Hepatocyte (in vitro differentiated cells): ENCODE results near the gene PLPP4. TPM values are rescaled to one million over a fixed set of nuclear protein-coding genes. Genes with fewer than 3 reads are reported as not detected.

Experiments
- DNase-seq: peaks from one replicate; pipeline ENCODE4 v3.0.0-alpha.2; 2016; ENCODE audit warnings: low spot score
- H2AFZ ChIP-seq: fragments of 200-600 bp; sonication (generic); 2 replicates; pipeline ENCODE4 v1.6.0; 2016; ENCODE audit warnings: antibody characterized with exemption, mild to moderate bottlenecking
- H3K27ac ChIP-seq: fragments of 200-600 bp; sonication (generic); 2 replicates; pipeline ENCODE4 v1.5.1; 2016; ENCODE audit warnings: mild to moderate bottlenecking
- H3K27me3 ChIP-seq: fragments of 200-600 bp; sonication (generic); 2 replicates; pipeline ENCODE4 v1.6.1; 2016
- H3K36me3 ChIP-seq: fragments of 200-600 bp; sonication (generic); replicated peaks from 2 replicates; pipeline ENCODE4 v1.5.1; 2016; ENCODE audit warnings: low read depth; ENCODE audit not compliant: insufficient read depth
- H3K4me1 ChIP-seq: fragments of 200-600 bp; sonication (generic); 2 replicates; pipeline ENCODE4 v1.5.1; 2016; ENCODE audit warnings: mild to moderate bottlenecking, moderate library complexity; ENCODE audit not compliant: insufficient read depth
- H3K4me2 ChIP-seq: fragments of 200-600 bp; sonication (generic); 2 replicates; pipeline ENCODE4 v1.6.0; 2016
- H3K4me3 ChIP-seq: fragments of 200-600 bp; sonication (generic); 2 replicates; pipeline ENCODE4 v1.5.1; 2016; ENCODE audit warnings: mild to moderate bottlenecking
- H3K79me2 ChIP-seq: fragments of 200-600 bp; sonication (generic); 2 replicates; pipeline ENCODE4 v1.6.0; 2017; ENCODE audit warnings: mild to moderate bottlenecking
- H3K9me2 ChIP-seq: fragments of 200-600 bp; sonication (generic); replicated peaks from 2 replicates; pipeline ENCODE4 v1.6.0; 2017; ENCODE audit warnings: mild to moderate bottlenecking; ENCODE audit not compliant: insufficient read depth
- H3K9me3 ChIP-seq: fragments of 200-600 bp; sonication (generic); 2 replicates; pipeline ENCODE4 v1.5.1; 2016; ENCODE audit warnings: low read depth, mild to moderate bottlenecking
- H4K20me1 ChIP-seq: fragments of 200-600 bp; sonication (generic); 2 replicates; pipeline ENCODE4 v1.6.0; 2016; ENCODE audit warnings: mild to moderate bottlenecking; ENCODE audit not compliant: insufficient read depth, poor library complexity, severe bottlenecking
- CTCF ChIP-seq: fragments of 200-600 bp; sonication (generic); IDR thresholded peaks from 2 replicates; pipeline ENCODE4 v1.5.1; 2016; ENCODE audit warnings: antibody characterized with exemption, mild to moderate bottlenecking; ENCODE audit not compliant: poor library complexity
- EZH2 ChIP-seq: fragments of 200-600 bp; sonication (generic); IDR thresholded peaks from 2 replicates; pipeline ENCODE4 v1.6.1; 2016; ENCODE audit warnings: antibody characterized with exemption, mild to moderate bottlenecking, borderline replicate concordance
- EZH2phosphoT487 ChIP-seq: fragments of 200-600 bp; sonication (generic); IDR thresholded peaks from one replicate; pipeline ENCODE4 v1.6.1; 2018; ENCODE audit warnings: antibody characterized with exemption, mild to moderate bottlenecking, low read depth, moderate library complexity; ENCODE audit not compliant: unreplicated experiment, severe bottlenecking
- WGBS: methylation state at CpG from one replicate; pipeline ENCODE4 v1.1.6; 2016; ENCODE audit warnings: low lambda C conversion rate; ENCODE audit errors: missing lambda C conversion rate; 5-methylcytosine and 5-hydroxymethylcytosine counted together
- polyA plus RNA-seq: library from polyadenylated mRNA; unstranded; fragments of >200 nt; fragmentation: Nextera tagmentation; extraction: Ambion mirVana; gene quantifications from 2 replicates; pipeline ENCODE4 v1.2.1, GENCODE V29; 2016
- total RNA-seq: library from RNA; depleted of rRNA; stranded (reverse); fragments of >200 nt; gene quantifications from 2 replicates; pipeline ENCODE4 v1.2.3, GENCODE V29; 2014

The PLPP4 gene
- total and polyA plus RNA-seq, 2 experiments from 2014 or later, result 3.4 to 10.8 TPM

GRCh38 chr10:120480065-120480600 lies 23.1 kb downstream of the PLPP4 start:
- no peaks in the 10 kb centered on the region for H3K79me2 ChIP-seq
- H3K9me3 ChIP-seq, result no peaks in the 10 kb centered on the region
- H3K36me3 ChIP-seq, result no peaks in the 10 kb centered on the region
- DNase-seq, result no peak
- no peak overlapping the region for H3K27ac ChIP-seq
- no peaks in the 10 kb centered on the region for H3K9me2 ChIP-seq
- H3K27me3 ChIP-seq, result no peaks in the 10 kb centered on the region
- H3K4me2 ChIP-seq, result no peak overlapping the region
- no peak overlapping the region for H2AFZ ChIP-seq
- H3K4me1 ChIP-seq, result no peaks in the 10 kb centered on the region
- no peak overlapping the region for H3K4me3 ChIP-seq
- H4K20me1 ChIP-seq, result no peaks in the 10 kb centered on the region
- TF ChIP-seq EZH2phosphoT487, result no peak
- no peak for TF ChIP-seq EZH2
- no peak for TF ChIP-seq CTCF
- WGBS, result 81% methylated on average over 4 of the region's 4 CpGs

GRCh38 chr10:120480848-120481247 lies 23.8 kb downstream of the PLPP4 start:
- H4K20me1 ChIP-seq, result no peaks in the 10 kb centered on the region
- no peak overlapping the region for H2AFZ ChIP-seq
- H3K36me3 ChIP-seq, result no peaks in the 10 kb centered on the region
- no peaks in the 10 kb centered on the region for H3K27me3 ChIP-seq
- H3K4me2 ChIP-seq, result no peak overlapping the region
- no peaks in the 10 kb centered on the region for H3K79me2 ChIP-seq
- WGBS, result 91% methylated on average over 1 of the region's 1 CpG
- H3K9me3 ChIP-seq, result no peaks in the 10 kb centered on the region
- H3K4me3 ChIP-seq, result no peak overlapping the region
- H3K4me1 ChIP-seq, result no peaks in the 10 kb centered on the region
- no peak overlapping the region for H3K27ac ChIP-seq
- DNase-seq, result no peak
- TF ChIP-seq CTCF (no peak), EZH2 (no peak), EZH2phosphoT487 (no peak)
- H3K9me2 ChIP-seq, result no peaks in the 10 kb centered on the region

- Histone ChIP-seq H3K4me1 (no peaks in the 10 kb centered on the region), H2AFZ (no peak overlapping the region), H3K4me2 (no peak overlapping the region), H3K36me3 (no peaks in the 10 kb centered on the region), H3K9me2 (no peaks in the 10 kb centered on the region), H3K9me3 (no peaks in the 10 kb centered on the region), H3K27ac (no peak overlapping the region), H4K20me1 (no peaks in the 10 kb centered on the region), H3K79me2 (no peaks in the 10 kb centered on the region), H3K27me3 (no peaks in the 10 kb centered on the region), H3K4me3 (no peak overlapping the region)
- 81% methylated on average over 3 of the region's 3 CpGs for WGBS
- no peak for DNase-seq
- TF ChIP-seq EZH2phosphoT487 (no peak), CTCF (no peak), EZH2 (no peak)
Measured at GRCh38 chr10:120483006-120483405, 26.0 kb downstream of the PLPP4 start.
